Esophagus muscularis mucosa (tissue), 3 donors: ENCODE measurements around the gene ASPHD2.

ENCODE experiments used
- CTCF ChIP-seq, 3 experiments: fragments of 200-600 bp in 2 of 3; fragments of 450-650 bp in 1 of 3; sonication (generic) in 2 of 3; IDR thresholded peaks; one replicate each; pipeline ENCODE4 v1.5.1; 2017 to 2019; ENCODE audit warnings: antibody characterized with exemption in 3 of 3, mild to moderate bottlenecking in 2 of 3, moderate library complexity in 1 of 3
- POLR2A ChIP-seq: fragments of 450-650 bp; IDR thresholded peaks from one replicate; pipeline ENCODE4 v1.6.1; 2017; ENCODE audit warnings: antibody characterized with exemption, moderate library complexity, mild to moderate bottlenecking, low read depth

- TF ChIP-seq POLR2A (no peak), CTCF (IDR thresholded peaks at IDR 0.05) (no peak)
These were observed 56.0 kb downstream of the ASPHD2 start for GRCh38 chr22:26485013-26485412.
